Ovary (tissue), 9 donors: ENCODE results near the gene MIB1. TPM values are rescaled to one million over a fixed set of nuclear protein-coding genes. Genes with fewer than 3 reads are reported as not detected.

Source experiments
- DNase-seq, 5 donors: peaks; one replicate each; pipeline ENCODE4 v3.0.0-alpha.2; 2019 to 2020
- H3K27ac ChIP-seq, 2 donors: fragments of 200-600 bp; one replicate each; pipeline versions ENCODE4 v1.5.1 to v1.8.0; 2019 to 2022
- H3K27me3 ChIP-seq: fragments of 200-600 bp; one replicate; pipeline ENCODE4 v1.8.0; 2022
- H3K36me3 ChIP-seq: fragments of 200-600 bp; sonication (generic); one replicate; pipeline ENCODE4 v1.5.1; 2019
- H3K4me1 ChIP-seq: one replicate; pipeline ENCODE4 v1.8.1; 2013; ENCODE audit warnings: mild to moderate bottlenecking, moderate library complexity; ENCODE audit not compliant: insufficient read depth
- H3K4me3 ChIP-seq: fragments of 200-600 bp; sonication (generic); one replicate; pipeline ENCODE4 v1.5.1; 2017
- H3K9me3 ChIP-seq, 2 donors: fragments of 200-600 bp in 1 of 2; sonication (generic) in 1 of 2; one replicate each; pipeline versions ENCODE4 v1.5.1 to v1.8.1; 2013 to 2019; ENCODE audit warnings: mild to moderate bottlenecking in 1 of 2, moderate library complexity in 1 of 2
- CTCF ChIP-seq, 3 donors: fragments of 450-650 bp in 2 of 3; fragments of 200-600 bp in 1 of 3; IDR thresholded peaks; one replicate each; pipeline versions ENCODE4 v1.5.1 to v1.8.0; 2016 to 2022; ENCODE audit warnings: antibody characterized with exemption in 3 of 3, mild to moderate bottlenecking in 1 of 3
- EP300 ChIP-seq: sonication (generic); formaldehyde crosslinking; IDR thresholded peaks from one replicate; pipeline ENCODE4 v1.6.1; 2017; ENCODE audit warnings: antibody characterized with exemption
- POLR2A ChIP-seq: fragments of 450-650 bp; IDR thresholded peaks from one replicate; pipeline ENCODE4 v1.6.1; 2017; ENCODE audit warnings: antibody characterized with exemption, mild to moderate bottlenecking, moderate library complexity
- WGBS, 3 donors: extraction: QIAGEN DNeasy Blood & Tissue Kit in 1 of 3; methylation state at CpG; one replicate each; pipeline versions ENCODE4 v1.1.5 to v1.1.7; 2013 to 2017; 5-methylcytosine and 5-hydroxymethylcytosine counted together
- intact Hi-C, 4 donors: fragments of 100-400 bp; cut with DNase I; formaldehyde crosslinking; loops; one replicate each; pipeline versions ENCODE4 v1.11.0 to v1.15.1; 2022 to 2023
- polyA plus RNA-seq, 2 donors: library from polyadenylated mRNA; stranded (reverse); fragments of 200-250 nt in 1 of 2; fragments of 350-450 nt in 1 of 2; fragmentation: Illumina TruSeq in 1 of 2; extraction: RNeasy Lipid Tissue Mini Kit (QIAGEN cat#74804) in 1 of 2; gene quantifications; one replicate each; pipeline ENCODE4 v1.2.3, GENCODE V29; 2013 to 2014
- total RNA-seq, 7 donors: library from RNA; depleted of rRNA in 2 of 7; stranded (reverse); fragments of >200 nt in 2 of 7; fragmentation: NEBNext Ultra II Directional in 3 of 7; extraction: Animal tissue kit (Norgen Biotek cat#: 25700) in 3 of 7; gene quantifications; one replicate each; pipeline versions ENCODE4 v1.1.0 to v1.2.4, GENCODE V29; 2016 to 2023
- donor health status: DM: no; HTN: no; CAD: no; lungs with moderate emphysema.
- donor health status: DM: no; HTN: no; CAD: no.
- donor health status: Bipolar disorder and iron deficiency.
- donor health status: DM: yes; HTN: yes; CAD: no.
- donor health status: DM: no; HTN: no; CAD: no.
- donor health status: DM: yes; HTN: yes; CAD: no.

Gene MIB1
- total and polyA plus RNA-seq, 9 donors: 10.3 to 54.8 (median 41.3) TPM

- Histone ChIP-seq H3K4me3 (no peak overlapping the region), H3K36me3 (no peaks in the 10 kb centered on the region), H3K9me3 (no peaks in the 10 kb centered on the region), H3K4me1 (peaks cover 3% of the 10 kb centered on the region), H3K27me3 (no peaks in the 10 kb centered on the region), H3K27ac (no peak overlapping the region)
- no peak for DNase-seq
- intact Hi-C loops: loop anchor here in 1 of 4 donors (10.0 kb wide), 1 partner anchor 663 kb away; no protein-coding TSS in a partner anchor
- 55 to 64% (median 61%) methylated on average over 3 of the region's 3 CpGs for WGBS, 3 donors
- TF ChIP-seq POLR2A: no peak
- TF ChIP-seq CTCF (IDR thresholded peaks at IDR 0.05): no peak
- no peak for TF ChIP-seq EP300
Observed at GRCh38 chr18:21901423-21901945, 160.9 kb downstream of the MIB1 start.

- H3K4me3 ChIP-seq: no peak overlapping the region
- peaks cover 3% of the 10 kb centered on the region for H3K4me1 ChIP-seq
- no peaks in the 10 kb centered on the region for H3K36me3 ChIP-seq
- WGBS, 3 donors: 62 to 66% (median 64%) methylated on average over 6 of the region's 6 CpGs
- H3K27ac ChIP-seq: no peak overlapping the region
- intact Hi-C loops: loop anchor here in 1 of 4 donors (10.0 kb wide), 1 partner anchor 661 kb away; no protein-coding TSS in a partner anchor
- no peaks in the 10 kb centered on the region for H3K9me3 ChIP-seq
- no peak for TF ChIP-seq POLR2A
- no peaks in the 10 kb centered on the region for H3K27me3 ChIP-seq
- DNase-seq: no peak
Observed at GRCh38 chr18:21903709-21904108, 163.1 kb downstream of the MIB1 start.

- DNase-seq: peak; percentile 42 to 70 (median 51)
- H3K9me3 ChIP-seq: no peaks in the 10 kb centered on the region
- peaks cover 3% of the 10 kb centered on the region for H3K4me1 ChIP-seq
- no peaks in the 10 kb centered on the region for H3K27me3 ChIP-seq
- intact Hi-C loops: loop anchor here in 1 of 4 donors (10.0 kb wide), 1 partner anchor 660 kb away; no protein-coding TSS in a partner anchor
- 4 to 12% (median 7%) methylated on average over 6 of the region's 6 CpGs for WGBS, 3 donors
- H3K36me3 ChIP-seq: no peaks in the 10 kb centered on the region
- TF ChIP-seq CTCF (IDR thresholded peaks at IDR 0.05): no peak
- no peak for TF ChIP-seq EP300
- TF ChIP-seq POLR2A: no peak
- H3K4me3 ChIP-seq: no peak overlapping the region
- no peak overlapping the region for H3K27ac ChIP-seq
Observed at GRCh38 chr18:21904856-21905255, 164.3 kb downstream of the MIB1 start.

GRCh38 chr18:21907451-21907850 is 166.9 kb downstream of the MIB1 start:
- DNase-seq: no peak
- no peaks in the 10 kb centered on the region for H3K36me3 ChIP-seq
- TF ChIP-seq CTCF (IDR thresholded peaks at IDR 0.05): no peak
- no peak for TF ChIP-seq EP300
- TF ChIP-seq POLR2A: no peak
- 81 to 89% (median 88%) methylated on average over 7 of the region's 7 CpGs for WGBS, 3 donors
- no peaks in the 10 kb centered on the region for H3K9me3 ChIP-seq
- peaks cover 3% of the 10 kb centered on the region for H3K4me1 ChIP-seq
- no peaks in the 10 kb centered on the region for H3K27me3 ChIP-seq
- H3K27ac ChIP-seq: no peak overlapping the region
- H3K4me3 ChIP-seq: no peak overlapping the region
- intact Hi-C loops: loop anchor here in 1 of 4 donors (10.0 kb wide), 1 partner anchor 657 kb away; no protein-coding TSS in a partner anchor

- Histone ChIP-seq H3K27ac (no peak overlapping the region), H3K27me3 (no peaks in the 10 kb centered on the region), H3K4me3 (no peak overlapping the region), H3K4me1 (peaks cover 3% of the 10 kb centered on the region), H3K36me3 (no peaks in the 10 kb centered on the region), H3K9me3 (no peaks in the 10 kb centered on the region)
- TF ChIP-seq EP300 (no peak), POLR2A (no peak), CTCF (IDR thresholded peaks at IDR 0.05) (no peak)
- DNase-seq: no peak
- intact Hi-C loops: loop anchor here in 1 of 4 donors (10.0 kb wide), 1 partner anchor 656 kb away; no protein-coding TSS in a partner anchor
Observed at GRCh38 chr18:21908711-21909110, 168.1 kb downstream of the MIB1 start.
